HL-60 (cell line): ENCODE measurements around the gene EFNA1.

Experiments
- DNase-seq, 2 experiments: peaks; one replicate each; pipeline ENCODE4 v3.0.0-alpha.2; 2010 to 2020; ENCODE audit warnings: low read depth in 1 of 2, low spot score in 1 of 2
- H3K27ac ChIP-seq: fragments of 250-450 bp; sonication (Bioruptor Pico); replicated peaks from 2 replicates; pipeline ENCODE4 v1.5.1; 2020; ENCODE audit warnings: mild to moderate bottlenecking, moderate library complexity
- H3K27me3 ChIP-seq: fragments of 250-450 bp; sonication (Bioruptor Pico); 2 replicates; pipeline ENCODE4 v1.5.1; 2021; ENCODE audit warnings: mild to moderate bottlenecking, moderate library complexity; ENCODE audit not compliant: insufficient read depth, poor library complexity, severe bottlenecking
- H3K4me3 ChIP-seq: replicated peaks from 2 replicates; pipeline ENCODE4 v1.5.1; 2011; ENCODE audit warnings: mild to moderate bottlenecking, control low read depth, low read length; ENCODE audit not compliant: insufficient read depth
- CTCF ChIP-seq: IDR thresholded peaks from one replicate; pipeline ENCODE4 v1.5.1; 2011; ENCODE audit warnings: low read length, control low read depth, inconsistent platforms; ENCODE audit not compliant: insufficient read depth
- GABPA ChIP-seq: IDR thresholded peaks from 2 replicates; pipeline ENCODE4 v1.6.1; 2012; ENCODE audit warnings: low read depth
- POLR2AphosphoS5 ChIP-seq: IDR thresholded peaks from 2 replicates; pipeline ENCODE4 v1.6.1; 2012; ENCODE audit warnings: low read depth
- REST ChIP-seq: IDR thresholded peaks from 2 replicates; pipeline ENCODE4 v1.6.1; 2012; ENCODE audit warnings: low read depth; ENCODE audit not compliant: insufficient replicate concordance
- SPI1 ChIP-seq: IDR thresholded peaks from 2 replicates; pipeline ENCODE4 v1.6.1; 2012; ENCODE audit warnings: low read depth, mild to moderate bottlenecking, borderline replicate concordance

The EFNA1 gene

GRCh38 chr1:155126556-155127104 lies 1.0 kb upstream of the EFNA1 start:
- no peak overlapping the region for H3K4me3 ChIP-seq
- TF ChIP-seq SPI1 (no peak), GABPA (no peak), CTCF (no peak)
- DNase-seq: peak in 1 of 2 experiments; percentile 15
- peaks cover 31% of the 10 kb centered on the region for H3K27me3 ChIP-seq
- H3K27ac ChIP-seq: no peak overlapping the region

GRCh38 chr1:155127967-155128754 lies 485 bp downstream of the EFNA1 start:
- Histone ChIP-seq H3K27me3 (peaks cover 29% of the 10 kb centered on the region), H3K27ac (no peak overlapping the region), H3K4me3 (peak overlapping the region; percentile 6; the same call in 1 of the 2 replicates)
- no peak for DNase-seq
- TF ChIP-seq CTCF (no peak), REST (no peak), POLR2AphosphoS5 (no peak), GABPA (no peak), SPI1 (no peak)

- Histone ChIP-seq H3K4me3 (no peak overlapping the region), H3K27me3 (peaks cover 29% of the 10 kb centered on the region), H3K27ac (no peak overlapping the region)
- TF ChIP-seq SPI1 (no peak), REST (no peak), POLR2AphosphoS5 (no peak), GABPA (no peak), CTCF (no peak)
- DNase-seq: no peak
Observed at GRCh38 chr1:155128755-155129473, 1.2 kb downstream of the EFNA1 start.
